Measurements from ENCODE around the gene APC. TPM values are rescaled to one million over a fixed set of nuclear protein-coding genes. Genes with fewer than 3 reads are reported as not detected.

Gene APC
- total RNA-seq, 1 experiment from 2014 or later, result 24.0 TPM

DNA sequence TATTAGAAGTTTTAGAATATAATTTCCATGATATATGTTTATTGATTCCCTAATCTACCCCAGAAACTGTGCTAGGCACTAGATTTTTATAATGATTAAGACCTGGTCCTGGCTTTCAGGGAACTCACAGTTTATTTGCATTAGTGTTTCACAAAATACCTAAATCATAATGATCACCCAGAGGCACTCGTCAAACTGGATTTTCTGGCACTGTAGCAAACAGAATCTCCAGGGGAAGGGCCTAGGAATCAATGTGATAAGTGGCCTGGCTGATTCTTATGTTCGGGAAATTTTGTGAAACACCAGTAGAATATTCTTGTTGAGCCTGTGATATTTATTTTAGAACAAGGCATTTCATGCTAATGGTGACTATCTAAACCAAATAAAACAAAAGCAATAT lies 86.0 kb downstream of the APC start:
- POLR2A ChIA-PET, result no interaction called here
- Histone ChIP-seq H3K36me3 (ENCODE audit: control insufficient read depth in 1 of 2, insufficient read depth in 2 of 2, low read length in 2 of 2) (peaks cover 0 to 3% of the 10 kb centered on the region in 2 experiments; a peak in 1 of 4 replicates), H3K4me1 (ENCODE audit: control insufficient read depth in 1 of 2, insufficient read depth in 2 of 2, low read length in 2 of 2) (no peaks in the 10 kb centered on the region), H3K27me3 (ENCODE audit: insufficient read depth, low read length) (no peaks in the 10 kb centered on the region), H3K9me3 (ENCODE audit: control insufficient read depth in 1 of 2, insufficient read depth in 1 of 2, low read depth in 1 of 2, low read length in 2 of 2) (no peaks in the 10 kb centered on the region), H3K27ac (ENCODE audit: low read depth, low read length) (no peak overlapping the region), H3K4me3 (replicated peaks in 1 of 2; ENCODE audit: low read depth in 1 of 2, low read length in 2 of 2) (no peak overlapping the region), H3K4me2 (ENCODE audit: low read length) (no peak overlapping the region), H2AFZ (ENCODE audit: low read depth, low read length, poor library complexity, severe bottlenecking) (no peak overlapping the region), H3K79me2 (ENCODE audit: insufficient read depth, low read length) (no peaks in the 10 kb centered on the region), H3K9me2 (ENCODE audit: insufficient read depth) (no peaks in the 10 kb centered on the region), H4K20me1 (ENCODE audit: insufficient read depth) (no peaks in the 10 kb centered on the region), H3K9ac (ENCODE audit: low read length) (no peak overlapping the region)
- CTCF ChIA-PET, result no interaction called here
- intact Hi-C loops (cut with micrococcal nuclease), result no loop called here
- no TSS peak for BruUV-seq (replicated peaks)
- RAD21 ChIA-PET (ENCODE audit: low non-redundant PET in 1 of 2, low total read pairs in 2 of 2, uncharacterized antibody in 2 of 2, unreplicated experiment in 2 of 2), result no interaction called here
- ATAC-seq, result no peak
- TF ChIP-seq CEBPB (IDR thresholded peaks at IDR 0.05; ENCODE audit: low read depth) (no peak), YY1 (IDR thresholded peaks at IDR 0.05; ENCODE audit: extremely low read depth, insufficient replicate concordance, low read depth, low read length) (no peak), EGR1 (IDR thresholded peaks at IDR 0.05; ENCODE audit: low read depth) (no peak), SRF (IDR thresholded peaks at IDR 0.05; ENCODE audit: low read depth) (no peak), FOSL1 (IDR thresholded peaks at IDR 0.05; ENCODE audit: low read depth) (no peak), CBX3 (IDR thresholded peaks at IDR 0.05; ENCODE audit: low read depth) (no peak), SP1 (IDR thresholded peaks at IDR 0.05; ENCODE audit: low read depth) (no peak), SIN3A (IDR thresholded peaks at IDR 0.05; ENCODE audit: low read depth) (no peak), EZH2 (IDR thresholded peaks at IDR 0.05) (no peak)
- TF ChIP-seq, protein P1, sequence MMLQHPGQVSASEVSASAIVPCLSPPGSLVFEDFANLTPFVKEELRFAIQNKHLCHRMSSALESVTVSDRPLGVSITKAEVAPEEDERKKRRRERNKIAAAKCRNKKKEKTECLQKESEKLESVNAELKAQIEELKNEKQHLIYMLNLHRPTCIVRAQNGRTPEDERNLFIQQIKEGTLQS (IDR thresholded peaks at IDR 0.05), result no peak
- TF ChIP-seq, protein P2, sequence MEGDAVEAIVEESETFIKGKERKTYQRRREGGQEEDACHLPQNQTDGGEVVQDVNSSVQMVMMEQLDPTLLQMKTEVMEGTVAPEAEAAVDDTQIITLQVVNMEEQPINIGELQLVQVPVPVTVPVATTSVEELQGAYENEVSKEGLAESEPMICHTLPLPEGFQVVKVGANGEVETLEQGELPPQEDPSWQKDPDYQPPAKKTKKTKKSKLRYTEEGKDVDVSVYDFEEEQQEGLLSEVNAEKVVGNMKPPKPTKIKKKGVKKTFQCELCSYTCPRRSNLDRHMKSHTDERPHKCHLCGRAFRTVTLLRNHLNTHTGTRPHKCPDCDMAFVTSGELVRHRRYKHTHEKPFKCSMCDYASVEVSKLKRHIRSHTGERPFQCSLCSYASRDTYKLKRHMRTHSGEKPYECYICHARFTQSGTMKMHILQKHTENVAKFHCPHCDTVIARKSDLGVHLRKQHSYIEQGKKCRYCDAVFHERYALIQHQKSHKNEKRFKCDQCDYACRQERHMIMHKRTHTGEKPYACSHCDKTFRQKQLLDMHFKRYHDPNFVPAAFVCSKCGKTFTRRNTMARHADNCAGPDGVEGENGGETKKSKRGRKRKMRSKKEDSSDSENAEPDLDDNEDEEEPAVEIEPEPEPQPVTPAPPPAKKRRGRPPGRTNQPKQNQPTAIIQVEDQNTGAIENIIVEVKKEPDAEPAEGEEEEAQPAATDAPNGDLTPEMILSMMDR (IDR thresholded peaks at IDR 0.05 in 2 of 3, conservative IDR thresholded peaks at IDR 0.05 in 1 of 3; ENCODE audit: borderline replicate concordance in 1 of 3, insufficient read depth in 1 of 3, low read depth in 2 of 3, low read length in 2 of 3), result no peak
- DNase-seq (ENCODE audit: low read depth, low spot score), result no peak
